NCI-H748 (cell line): ENCODE measurements around the gene GPATCH1.

Source experiments
- DNase-seq: peaks from one replicate; lab custom pipeline; 2025; ENCODE audit not compliant: unreplicated experiment; lab: John Stamatoyannopoulos, UW

The GPATCH1 gene

DNA sequence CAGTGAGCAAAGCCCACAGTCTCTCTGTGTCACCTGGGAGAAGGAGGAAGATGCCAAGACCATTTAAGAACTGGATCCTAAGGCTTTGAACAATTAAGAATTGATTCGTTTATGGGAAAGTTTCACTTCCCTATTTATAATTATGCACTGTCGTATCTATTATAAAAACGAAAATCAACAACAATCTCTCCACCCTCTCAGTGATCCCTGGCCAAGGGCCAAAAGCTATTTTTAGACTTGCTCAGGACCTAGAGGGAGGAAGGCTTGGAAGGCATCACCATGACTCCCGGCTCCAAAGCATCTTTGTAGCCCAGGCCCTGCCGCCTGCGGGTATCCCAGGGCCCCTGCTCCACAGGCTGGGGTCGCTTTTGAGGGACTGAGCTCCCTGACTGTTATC is 17.6 kb upstream of the GPATCH1 start:
- peak; percentile 84 for DNase-seq

DNA sequence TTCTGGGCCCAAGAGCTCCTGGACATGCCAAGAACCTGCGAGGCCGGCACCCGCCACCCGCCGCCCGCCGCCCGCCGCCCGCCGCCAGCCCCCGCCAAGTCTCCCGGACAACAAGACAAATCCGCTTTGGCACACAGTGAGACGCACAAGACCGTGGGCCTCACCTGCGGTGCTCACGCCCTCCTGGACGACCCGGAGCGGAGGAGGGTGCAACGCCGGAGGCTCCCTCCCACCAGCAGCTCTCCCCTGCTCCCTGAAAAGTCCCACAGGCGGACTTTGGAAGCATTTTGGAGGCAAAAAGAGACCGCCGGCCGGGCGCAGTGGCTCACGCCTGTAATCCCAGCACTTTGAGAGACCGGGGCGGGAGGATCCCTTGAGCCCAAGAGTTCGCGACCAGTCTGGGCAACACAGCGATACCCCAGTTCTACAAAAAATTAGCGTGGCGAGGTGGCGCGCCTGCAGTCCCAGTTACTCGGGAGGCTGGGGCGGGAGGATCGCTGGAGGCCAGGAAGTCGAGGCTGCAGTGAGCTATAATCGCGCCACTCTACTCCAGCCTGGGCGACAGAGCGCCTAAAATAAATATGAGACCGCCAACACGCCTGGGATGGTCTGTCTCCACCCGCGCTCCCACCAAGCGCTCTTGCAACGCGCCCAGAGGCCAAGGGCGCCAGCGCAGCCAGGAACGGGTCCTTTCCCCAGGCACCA is 17.1 kb upstream of the GPATCH1 start:
- peak; percentile 76 for DNase-seq

GRCh38 chr19:33064458-33064791 is 16.6 kb upstream of the GPATCH1 start:
- DNase-seq = peak; percentile 70

GRCh38 chr19:33064792-33065550 is 16.0 kb upstream of the GPATCH1 start, which contains the start of gene RHPN2:
RHPN2 (minus strand) TSS chr19:33064888; CDS start chr19:33064852, 36 bp downstream.
- DNase-seq = peak; percentile 79

DNA sequence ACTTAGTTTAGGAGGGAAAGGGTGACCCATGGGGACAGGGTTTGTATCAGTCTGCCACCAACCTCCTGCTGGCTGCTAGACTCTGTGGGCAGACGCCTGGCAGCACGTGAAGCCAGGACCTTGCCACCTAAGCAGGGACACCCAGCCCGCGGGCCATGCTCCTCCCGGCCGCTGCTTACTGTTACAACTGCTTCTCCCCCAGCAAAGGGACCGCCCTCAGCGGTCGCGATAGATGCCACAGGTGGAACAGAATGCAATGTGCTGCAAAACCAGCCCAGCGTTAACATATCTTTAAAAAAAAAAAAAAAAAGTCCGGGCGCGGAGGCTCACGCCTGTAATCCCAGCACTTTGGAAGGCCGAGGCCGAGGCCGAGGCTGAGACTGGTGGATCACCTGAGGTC is 14.4 kb upstream of the GPATCH1 start:
- peak; percentile 13 for DNase-seq

DNA sequence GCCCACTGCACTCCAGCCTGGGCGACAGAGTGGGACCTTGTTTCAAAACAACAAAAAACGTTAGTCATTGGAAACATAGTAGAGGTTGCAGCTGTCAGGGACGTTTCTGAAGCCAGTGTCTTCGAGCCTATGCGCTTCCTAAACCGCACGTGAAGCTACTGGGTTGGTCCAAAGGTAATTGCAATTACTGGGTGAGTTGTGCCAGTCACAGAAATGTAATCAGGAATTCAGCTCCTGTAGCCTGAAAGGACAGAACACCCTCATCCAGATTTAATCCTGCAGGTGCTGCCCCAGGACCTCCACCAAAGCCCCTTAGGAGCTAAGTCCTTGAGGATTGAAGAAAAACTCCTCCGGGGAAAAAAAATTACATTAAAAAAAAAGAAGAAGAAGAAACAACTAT is 13.9 kb upstream of the GPATCH1 start:
- no peak for DNase-seq

DNA sequence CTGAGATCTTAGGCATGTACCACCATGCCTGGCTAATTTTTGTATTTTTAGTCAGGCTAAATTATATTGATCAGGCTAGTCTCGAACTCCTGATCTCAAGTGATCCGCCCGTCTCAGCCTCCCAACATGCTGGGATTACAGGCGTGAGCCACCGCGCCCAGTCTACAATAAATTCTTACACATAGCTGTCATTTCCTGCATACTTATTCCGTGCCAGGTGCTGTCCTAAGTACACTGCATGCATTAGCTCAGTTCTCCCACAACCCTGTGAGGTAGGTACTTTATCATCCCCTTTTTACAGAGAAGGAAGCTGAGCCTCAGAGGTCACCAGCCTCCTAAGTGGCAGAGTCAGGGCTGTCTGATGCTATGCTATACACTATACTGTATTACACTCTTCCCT is 9.1 kb upstream of the GPATCH1 start:
- no peak for DNase-seq

DNA sequence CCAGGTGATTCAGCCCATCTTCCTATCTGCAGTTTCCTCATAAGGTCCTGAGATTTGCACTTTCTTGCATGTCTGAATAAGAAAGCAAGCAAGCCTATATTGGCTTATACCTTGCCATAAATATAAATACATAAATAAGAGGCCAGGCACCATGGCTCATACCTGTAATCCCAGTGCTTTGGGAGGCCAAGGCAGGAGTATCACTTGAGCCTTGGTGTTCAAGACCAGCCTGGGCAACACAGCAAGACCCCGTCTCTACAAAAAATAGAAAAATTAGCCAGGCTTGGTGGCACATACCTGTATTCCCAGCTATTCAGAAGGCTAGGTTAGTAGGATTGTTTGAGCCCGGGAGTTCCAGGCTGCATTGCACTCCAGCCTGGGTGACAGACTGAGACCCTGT is 5.5 kb upstream of the GPATCH1 start:
- no peak for DNase-seq

DNA sequence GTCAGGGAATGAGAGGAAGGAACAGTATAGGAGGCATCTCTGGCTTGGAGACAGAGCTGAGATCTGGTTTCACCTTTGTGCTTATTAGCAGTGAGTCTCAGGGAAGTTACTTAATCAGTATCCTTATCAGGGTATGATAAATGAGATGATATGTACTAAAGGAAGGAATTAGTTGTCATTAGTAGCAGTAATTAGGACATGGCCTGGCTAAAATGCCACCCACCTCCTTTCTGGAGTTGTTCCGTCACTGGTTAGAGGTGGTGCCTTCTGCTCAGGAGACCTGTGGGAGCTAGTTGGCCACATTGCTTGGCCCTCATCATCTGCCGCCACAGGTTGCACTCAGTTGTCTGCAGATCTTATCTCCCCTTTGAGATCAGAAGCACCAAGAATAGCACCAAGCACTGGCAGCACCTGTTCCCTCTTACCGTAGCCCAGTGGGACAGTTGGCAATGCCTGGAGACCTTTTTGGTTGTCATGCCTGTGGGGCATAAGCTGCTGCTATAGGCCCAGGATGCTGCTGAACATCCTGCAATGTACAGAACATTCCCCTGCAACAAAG is 4.7 kb downstream of the GPATCH1 start:
- no peak for DNase-seq

- DNase-seq = no peak
Measured at GRCh38 chr19:33086955-33087354, 6.0 kb downstream of the GPATCH1 start.

DNA sequence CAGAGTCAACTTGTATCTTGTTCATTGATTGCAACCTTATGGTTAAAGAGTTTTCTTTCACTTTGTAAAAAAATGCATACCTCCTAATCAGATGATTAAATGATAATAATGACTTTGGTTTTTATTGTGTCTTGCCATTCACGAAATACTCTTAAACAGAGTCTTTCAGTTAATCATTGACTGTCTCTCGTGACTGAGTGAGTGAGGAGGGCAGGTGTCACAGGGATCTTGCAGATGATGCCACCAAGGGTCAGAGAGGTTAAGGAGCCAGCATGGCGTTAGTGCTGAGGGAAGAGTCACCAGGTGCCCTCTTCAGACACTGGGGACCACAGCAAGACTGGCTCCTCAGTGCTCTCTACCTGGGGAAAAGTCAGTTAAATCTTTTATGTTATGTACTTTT is 8.0 kb downstream of the GPATCH1 start:
- no peak for DNase-seq

GRCh38 chr19:33090179-33090578 is 9.2 kb downstream of the GPATCH1 start:
- DNase-seq = no peak

DNA sequence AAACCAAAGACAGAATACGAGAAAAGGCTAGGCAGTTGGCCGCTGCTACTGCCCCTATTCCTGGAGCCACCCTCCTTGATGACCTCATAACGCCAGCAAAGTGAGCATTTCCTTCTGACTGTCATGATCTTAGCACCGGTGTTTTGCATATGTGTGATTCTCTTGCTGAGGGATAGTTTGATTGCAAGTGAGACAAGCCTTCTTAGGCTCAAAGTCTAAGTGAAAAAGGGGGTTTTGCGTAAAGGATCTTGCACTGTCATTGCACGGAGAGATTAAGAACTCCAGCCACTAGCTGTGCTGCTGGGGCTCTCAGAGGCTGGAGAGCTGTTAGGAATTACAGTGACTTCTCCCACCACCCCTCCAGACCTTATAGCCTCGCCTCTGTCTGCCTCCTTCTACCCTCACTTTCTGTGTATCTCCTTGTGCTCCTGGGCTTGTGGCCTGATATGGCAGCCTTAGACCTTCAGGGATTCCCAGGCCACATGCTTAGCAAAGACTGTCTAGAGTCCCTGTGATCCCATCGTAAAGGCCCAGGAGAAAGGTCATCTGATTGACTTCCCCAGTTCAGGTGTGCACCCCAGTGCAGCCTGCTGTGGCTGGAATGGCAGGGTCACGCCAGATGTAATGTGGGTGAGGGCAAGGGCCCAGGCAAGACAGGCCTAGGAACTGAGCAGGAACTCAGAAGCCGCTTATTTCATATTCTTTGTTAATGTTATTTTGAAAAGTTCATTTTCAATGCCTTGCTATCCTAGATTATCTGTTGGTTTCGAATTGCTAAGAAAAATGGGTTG is 12.6 kb downstream of the GPATCH1 start:
- no peak for DNase-seq

DNA sequence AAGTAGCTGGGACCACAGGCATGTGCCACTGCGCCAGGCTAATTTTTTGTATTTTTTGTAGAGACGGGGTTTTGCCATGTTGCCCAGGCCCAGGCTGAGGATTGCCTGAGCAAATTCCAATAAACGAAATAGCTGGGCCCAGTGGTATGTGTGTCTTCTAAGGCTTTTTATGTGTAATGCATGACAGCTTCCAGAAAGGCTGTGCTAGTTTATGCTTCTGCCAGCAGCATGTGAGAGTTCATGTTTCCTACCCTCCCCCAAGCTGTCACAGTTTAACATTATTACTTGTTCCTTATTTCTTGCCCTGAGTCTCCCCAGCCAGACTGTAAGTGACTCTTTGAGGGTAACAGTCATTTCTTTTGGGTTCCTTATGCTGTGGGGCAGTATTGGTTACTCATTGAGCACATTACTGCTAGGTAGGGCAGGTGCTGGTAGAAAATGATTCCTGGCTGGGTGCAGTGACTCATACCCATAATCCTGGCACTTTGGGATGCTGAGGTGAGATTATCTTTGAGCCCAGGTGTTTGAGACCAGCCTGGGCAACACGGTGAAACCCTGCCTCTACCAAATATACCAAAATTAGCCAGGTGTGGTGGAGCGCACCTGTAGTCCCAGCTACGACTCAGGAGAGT is 13.6 kb downstream of the GPATCH1 start:
- DNase-seq = no peak

- DNase-seq = no peak
Measured at GRCh38 chr19:33096005-33096404, 15.0 kb downstream of the GPATCH1 start.

- no peak for DNase-seq
Measured at GRCh38 chr19:33098055-33098534, 17.1 kb downstream of the GPATCH1 start.

GRCh38 chr19:33100894-33101644 is 20.1 kb downstream of the GPATCH1 start:
- DNase-seq = no peak

- DNase-seq = no peak
Measured at GRCh38 chr19:33102893-33103292, 21.9 kb downstream of the GPATCH1 start.

- no peak for DNase-seq
Measured at GRCh38 chr19:33108161-33108560, 27.2 kb downstream of the GPATCH1 start.
